Right cardiac atrium (tissue), 5 donors: ENCODE results near the gene AOC2. TPM values are rescaled to one million over a fixed set of nuclear protein-coding genes. Genes with fewer than 3 reads are reported as not detected.
A peak's percentile ranks its signal among the peaks of the same experiment; 100 is the strongest.
"Not testable (repeated sequence)": the region's sequence is repeated elsewhere in the genome, so short reads cannot be mapped to it uniquely, and the experiment has no call there.

Experiments used
- ATAC-seq, 2 donors: fragments of 200-7000 bp; cut with Tn5 transposase; one replicate each; pipeline versions ENCODE4 v1.8.0 to v1.9.1; 2020; ENCODE audit warnings: moderate library complexity in 2 of 2, mild to moderate bottlenecking in 1 of 2
- DNase-seq, 3 donors: peaks; one replicate each; pipeline ENCODE4 v3.0.0-alpha.2; 2020
- H3K27ac ChIP-seq: one replicate; pipeline ENCODE4 v1.5.1; 2013; ENCODE audit warnings: mild to moderate bottlenecking, low read length, control low read depth, moderate library complexity
- H3K27me3 ChIP-seq: one replicate; pipeline ENCODE4 v1.6.1; 2013; ENCODE audit not compliant: control insufficient read depth, insufficient read depth
- H3K4me1 ChIP-seq: one replicate; pipeline ENCODE4 v1.6.1; 2013; ENCODE audit warnings: low read length; ENCODE audit not compliant: control insufficient read depth, insufficient read depth
- H3K4me3 ChIP-seq: one replicate; pipeline ENCODE4 v1.5.1; 2013; ENCODE audit warnings: low read length, control low read depth
- H3K9me3 ChIP-seq: one replicate; pipeline ENCODE4 v1.6.1; 2013; ENCODE audit warnings: low read length; ENCODE audit not compliant: control insufficient read depth
- WGBS: extraction: QIAGEN DNeasy Blood & Tissue Kit; methylation state at CpG from one replicate; pipeline ENCODE4 v1.1.7; 2013; 5-methylcytosine and 5-hydroxymethylcytosine counted together
- intact Hi-C, 4 donors: fragments of 100-400 bp; cut with DNase I; formaldehyde crosslinking; loops; one replicate each; pipeline versions ENCODE4 v1.11.0 to v1.14.0; 2022 to 2023
- polyA plus RNA-seq: library from polyadenylated mRNA; stranded (reverse); fragments of 200-250 nt; gene quantifications from one replicate; pipeline ENCODE4 v1.2.3, GENCODE V29; 2013
- total RNA-seq, 4 donors: library from RNA; stranded (reverse); fragmentation: NEBNext Ultra II Directional; extraction: Animal tissue kit (Norgen Biotek cat#: 25700); gene quantifications; one replicate each; pipeline ENCODE4 v1.2.1, GENCODE V29; 2021
- donor health status: healthy with polysubstance abuse.
- donor health status: DM: no; HTN: yes; CAD: no.
- donor health status: DM: no; HTN: no; CAD: no.
- donor health status: DM: no; HTN: yes; CAD: no; lungs with severe emphysema.
- donor health status: DM: yes; HTN: yes; CAD: no.

Gene AOC2
- total and polyA plus RNA-seq, 5 donors: 0.37 to 0.67 (median 0.52) TPM

DNA sequence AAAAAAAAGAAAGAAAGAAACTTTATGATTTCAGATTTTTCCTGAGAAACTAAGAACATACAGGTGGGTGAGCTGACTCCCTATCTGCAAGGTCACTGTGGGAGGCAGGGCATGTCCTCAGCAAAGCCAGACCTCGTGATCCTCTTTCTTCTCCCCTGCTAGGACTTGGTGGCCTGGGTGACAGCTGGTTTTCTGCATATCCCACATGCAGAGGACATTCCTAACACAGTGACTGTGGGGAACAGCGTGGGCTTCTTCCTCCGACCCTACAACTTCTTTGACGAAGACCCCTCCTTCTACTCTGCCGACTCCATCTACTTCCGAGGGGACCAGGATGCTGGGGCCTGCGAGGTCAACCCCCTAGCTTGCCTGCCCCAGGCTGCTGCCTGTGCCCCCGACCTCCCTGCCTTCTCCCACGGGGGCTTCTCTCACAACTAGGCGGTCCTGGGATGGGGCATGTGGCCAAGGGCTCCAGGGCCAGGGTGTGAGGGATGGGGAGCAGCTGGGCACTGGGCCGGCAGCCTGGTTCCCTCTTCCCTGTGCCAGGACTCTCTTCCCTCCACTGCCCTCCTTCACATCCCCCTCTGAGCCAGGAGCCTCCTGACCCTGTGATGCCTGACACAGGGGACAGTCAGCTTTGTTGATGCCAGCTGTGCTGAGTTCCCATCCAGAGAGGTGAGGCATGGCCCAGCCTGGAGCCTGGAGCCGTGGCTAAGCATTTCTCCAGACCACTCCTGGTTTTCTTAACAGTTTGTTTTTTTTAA lies 29.7 kb downstream of the AOC2 start:
- H3K4me1 ChIP-seq, H3K4me3 ChIP-seq, H3K9me3 ChIP-seq, H3K27ac ChIP-seq, intact Hi-C loops, H3K27me3 ChIP-seq: not testable (repeated sequence)
- DNase-seq (peak in 1 of 3 donors; percentile 5), ATAC-seq (peak in 1 of 2 donors; percentile 44)
- WGBS: 69% methylated on average over 8 of the region's 12 CpGs

DNA sequence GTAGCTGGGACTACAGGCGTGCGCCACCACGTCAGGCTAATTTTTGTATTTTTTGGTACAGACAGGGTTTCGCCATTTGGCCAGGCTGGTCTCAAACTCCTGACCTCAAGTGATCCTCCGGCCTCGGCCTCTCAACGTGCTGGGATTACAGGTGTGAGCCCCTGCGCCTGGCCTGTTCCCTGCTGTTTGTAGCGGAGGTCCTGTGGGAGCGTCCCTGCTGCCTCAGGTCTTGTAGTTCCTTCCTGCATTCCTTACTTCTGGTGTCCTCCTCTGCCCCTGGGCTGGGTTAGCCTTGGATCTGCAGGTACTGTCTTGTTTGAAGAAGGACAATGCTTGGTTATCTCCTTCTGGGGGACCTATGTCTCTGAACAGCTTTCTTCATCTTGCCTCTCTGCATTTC lies 32.7 kb downstream of the AOC2 start:
- ATAC-seq: no peak

DNA sequence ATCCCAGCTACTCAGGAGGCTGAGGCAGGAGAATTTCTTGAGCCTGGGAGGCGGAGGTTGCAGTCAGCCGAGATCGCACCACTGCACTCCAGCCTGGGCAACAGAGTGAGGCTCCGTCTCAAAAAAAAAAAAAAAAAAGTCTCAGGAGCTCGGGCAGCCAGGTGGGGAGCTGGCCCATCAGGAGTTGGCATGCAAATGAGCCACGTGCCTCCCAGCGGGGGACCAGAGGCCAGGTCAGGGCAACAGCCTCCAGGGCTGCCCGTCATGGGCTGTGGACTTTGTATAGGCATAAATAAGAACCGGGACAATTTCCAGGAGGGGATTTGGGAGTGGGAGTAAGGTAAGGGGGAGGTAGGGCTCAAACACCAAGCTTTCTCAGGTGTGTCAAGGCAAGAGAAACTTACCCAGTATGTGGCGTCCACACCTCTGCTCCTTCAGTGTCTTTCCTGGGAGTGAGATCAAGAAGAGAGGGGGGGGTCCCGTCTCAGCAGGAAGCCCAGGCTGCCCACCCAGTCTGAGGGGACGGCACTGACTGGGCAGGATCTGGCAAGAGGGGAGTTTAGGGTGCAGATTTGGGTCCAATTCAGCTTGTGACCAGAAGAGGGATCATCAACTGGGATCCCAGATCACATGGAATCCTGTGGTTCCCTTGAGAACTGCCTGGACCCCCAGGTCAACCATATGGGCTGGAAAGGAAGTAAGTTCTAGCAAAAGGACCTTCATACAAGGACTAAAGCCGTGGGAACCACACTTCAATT lies 33.9 kb downstream of the AOC2 start:
- Histone ChIP-seq H3K9me3 (no peaks in the 10 kb centered on the region), H3K27me3 (no peaks in the 10 kb centered on the region), H3K4me3 (no peak overlapping the region), H3K4me1 (no peaks in the 10 kb centered on the region), H3K27ac (no peak overlapping the region)
- intact Hi-C loops: no loop called here
- ATAC-seq (no peak), DNase-seq (peak in 1 of 3 donors; percentile 15)
- WGBS: 56% methylated on average over 13 of the region's 13 CpGs

More for the DNA sequence above, 32.7 kb downstream of the AOC2 start:
- WGBS: 94% methylated on average over 10 of the region's 10 CpGs
- peak in 1 of 3 donors; percentile 6 for DNase-seq
- no peak overlapping the region for H3K27ac ChIP-seq
- intact Hi-C loops: no loop called here
- no peaks in the 10 kb centered on the region for H3K27me3 ChIP-seq
- no peaks in the 10 kb centered on the region for H3K4me1 ChIP-seq
- no peak overlapping the region for H3K4me3 ChIP-seq
- no peaks in the 10 kb centered on the region for H3K9me3 ChIP-seq

DNA sequence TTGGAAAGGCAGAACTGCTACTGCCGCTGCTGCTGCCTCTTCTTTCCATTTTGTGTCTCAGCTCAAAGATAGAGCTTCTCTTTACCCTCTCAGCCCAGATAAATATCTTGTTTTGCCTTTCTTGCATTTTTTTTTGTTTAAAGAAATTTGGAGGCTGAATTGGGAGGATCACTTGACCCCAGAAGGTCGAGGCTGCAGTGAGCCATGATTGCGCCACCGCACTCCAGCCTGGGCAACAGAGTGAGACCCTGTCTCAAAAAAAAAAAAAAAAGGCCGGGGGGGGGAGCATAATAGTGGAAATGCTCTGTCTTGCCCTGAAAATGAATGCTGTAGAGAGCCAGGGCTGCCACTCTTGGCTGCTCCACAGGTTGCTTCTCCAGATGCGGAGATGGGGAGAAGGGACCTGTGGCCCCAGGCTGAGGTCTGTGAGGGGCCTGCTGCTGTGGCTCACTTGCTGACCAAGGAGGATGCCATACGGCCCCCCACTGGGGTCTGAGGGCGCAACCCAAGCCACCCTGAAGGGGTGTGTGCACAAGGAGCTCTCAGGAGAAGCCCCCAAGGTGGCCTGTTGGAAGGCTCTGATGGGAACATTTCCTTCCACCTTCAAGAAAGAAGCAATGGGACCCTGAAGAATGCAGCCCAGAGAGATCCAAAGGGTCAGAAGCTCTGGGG lies 34.7 kb downstream of the AOC2 start:
- Histone ChIP-seq H3K27me3 (no peaks in the 10 kb centered on the region), H3K27ac (no peak overlapping the region), H3K4me3 (no peak overlapping the region), H3K9me3 (no peaks in the 10 kb centered on the region), H3K4me1 (no peaks in the 10 kb centered on the region)
- ATAC-seq: peak in 1 of 2 donors; percentile 35
- intact Hi-C loops: no loop called here
- DNase-seq: peak in 1 of 3 donors; percentile 41
- WGBS: 88% methylated on average over 8 of the region's 8 CpGs

DNA sequence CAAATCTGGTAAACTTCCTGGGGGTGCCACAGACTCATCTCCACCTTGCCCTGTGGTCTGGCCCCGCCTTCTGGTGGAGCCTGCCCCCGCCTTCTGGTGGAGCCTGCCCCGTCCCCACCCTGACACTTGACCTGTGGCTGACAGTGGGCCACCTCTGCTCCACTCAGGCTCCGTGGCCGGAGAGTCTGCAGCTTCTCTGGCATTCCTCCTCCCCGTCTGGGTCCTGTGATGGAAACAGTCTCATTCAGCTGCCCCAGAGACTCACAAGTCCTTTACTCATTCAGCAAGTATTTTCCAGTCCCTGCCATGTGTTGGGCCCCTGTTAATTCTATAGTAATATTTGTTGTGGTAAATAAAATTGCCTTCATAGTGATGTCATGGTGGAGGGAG lies 35.2 kb downstream of the AOC2 start:
- no peak overlapping the region for H3K27ac ChIP-seq
- ATAC-seq: peak in 1 of 2 donors; percentile 16
- H3K4me1 ChIP-seq: no peaks in the 10 kb centered on the region
- intact Hi-C loops: no loop called here
- H3K27me3 ChIP-seq: no peaks in the 10 kb centered on the region
- 60% methylated on average over 6 of the region's 6 CpGs for WGBS
- H3K4me3 ChIP-seq: no peak overlapping the region
- no peaks in the 10 kb centered on the region for H3K9me3 ChIP-seq
- peak in 1 of 3 donors; percentile 27 for DNase-seq

DNA sequence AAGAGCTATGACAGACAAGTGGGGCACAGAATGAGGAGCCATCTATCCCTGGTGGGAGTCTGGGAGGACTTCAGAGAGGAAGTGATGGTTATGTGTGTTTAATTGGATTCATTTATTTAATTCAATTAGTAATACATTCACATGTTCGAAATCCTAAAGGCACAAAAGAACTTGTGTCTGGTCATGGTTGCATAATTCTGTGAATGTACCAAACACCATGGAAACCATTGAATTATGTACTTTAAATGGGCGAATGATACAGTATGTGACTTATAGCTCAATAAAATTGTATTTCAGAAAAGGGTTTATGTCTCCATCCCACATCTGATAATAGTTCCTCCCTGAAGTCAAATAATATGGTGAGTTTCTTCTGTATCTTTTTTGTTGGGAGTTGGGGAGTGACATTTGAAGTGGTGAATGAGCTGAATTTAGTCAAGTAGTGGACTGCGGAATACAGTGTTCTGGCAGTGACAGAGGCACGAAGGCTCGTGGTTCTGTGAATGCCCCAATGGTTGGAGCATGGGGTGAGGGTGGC lies 36.5 kb downstream of the AOC2 start:
- Histone ChIP-seq H3K27me3 (no peaks in the 10 kb centered on the region), H3K4me3 (no peak overlapping the region), H3K4me1 (no peaks in the 10 kb centered on the region), H3K27ac (no peak overlapping the region), H3K9me3 (no peaks in the 10 kb centered on the region)
- DNase-seq (no peak), ATAC-seq (no peak)
- WGBS: 72% methylated on average over 5 of the region's 5 CpGs
- intact Hi-C loops: no loop called here

DNA sequence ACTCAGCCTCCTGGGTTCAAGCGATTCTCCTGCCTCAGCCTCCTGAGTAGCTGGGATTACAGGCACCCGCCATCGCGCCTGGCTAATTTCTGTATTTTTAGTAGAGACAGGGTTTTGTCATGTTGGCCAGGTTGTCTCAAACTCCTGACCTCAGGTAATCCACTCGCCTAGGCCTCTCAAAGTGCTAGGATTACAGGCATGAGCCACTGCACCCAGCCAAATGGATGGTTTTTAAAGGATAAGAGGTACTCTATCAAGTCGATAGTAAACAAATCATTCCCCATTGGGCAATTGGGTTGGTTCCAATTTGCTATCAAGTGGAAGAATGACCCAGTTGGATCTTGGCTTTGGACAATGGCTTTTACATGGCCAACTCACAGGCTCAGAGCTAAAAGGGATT lies 37.3 kb downstream of the AOC2 start:
- H3K4me1 ChIP-seq, H3K4me3 ChIP-seq, ATAC-seq, H3K27me3 ChIP-seq, DNase-seq, intact Hi-C loops, H3K27ac ChIP-seq, H3K9me3 ChIP-seq: not testable (repeated sequence)
- 91% methylated on average over 6 of the region's 6 CpGs for WGBS

DNA sequence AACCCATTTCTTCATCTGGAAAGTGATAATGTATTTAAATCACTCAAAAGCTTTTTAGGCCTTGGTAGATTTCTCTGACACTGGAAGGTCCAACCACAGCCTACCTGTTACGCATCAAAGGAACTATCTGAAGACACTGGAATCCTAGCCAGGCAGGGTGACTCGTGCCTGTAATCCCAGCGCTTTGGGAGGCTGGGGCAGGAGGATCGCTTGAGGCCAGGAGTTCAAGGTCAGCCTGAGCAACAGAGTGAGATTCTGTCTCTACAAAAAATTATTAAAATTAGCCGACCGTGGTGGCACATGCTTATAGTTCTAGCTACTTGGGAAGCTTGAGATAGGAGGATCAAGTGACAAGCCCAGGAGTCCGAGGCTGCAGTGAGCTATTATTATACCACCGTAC lies 37.8 kb downstream of the AOC2 start:
- intact Hi-C loops: no loop called here
- H3K4me1 ChIP-seq: peaks cover 3% of the 10 kb centered on the region
- no peak overlapping the region for H3K27ac ChIP-seq
- H3K9me3 ChIP-seq: no peaks in the 10 kb centered on the region
- H3K4me3 ChIP-seq: no peak overlapping the region
- 90% methylated on average over 8 of the region's 8 CpGs for WGBS
- ATAC-seq (no peak), DNase-seq (no peak)
- no peaks in the 10 kb centered on the region for H3K27me3 ChIP-seq

DNA sequence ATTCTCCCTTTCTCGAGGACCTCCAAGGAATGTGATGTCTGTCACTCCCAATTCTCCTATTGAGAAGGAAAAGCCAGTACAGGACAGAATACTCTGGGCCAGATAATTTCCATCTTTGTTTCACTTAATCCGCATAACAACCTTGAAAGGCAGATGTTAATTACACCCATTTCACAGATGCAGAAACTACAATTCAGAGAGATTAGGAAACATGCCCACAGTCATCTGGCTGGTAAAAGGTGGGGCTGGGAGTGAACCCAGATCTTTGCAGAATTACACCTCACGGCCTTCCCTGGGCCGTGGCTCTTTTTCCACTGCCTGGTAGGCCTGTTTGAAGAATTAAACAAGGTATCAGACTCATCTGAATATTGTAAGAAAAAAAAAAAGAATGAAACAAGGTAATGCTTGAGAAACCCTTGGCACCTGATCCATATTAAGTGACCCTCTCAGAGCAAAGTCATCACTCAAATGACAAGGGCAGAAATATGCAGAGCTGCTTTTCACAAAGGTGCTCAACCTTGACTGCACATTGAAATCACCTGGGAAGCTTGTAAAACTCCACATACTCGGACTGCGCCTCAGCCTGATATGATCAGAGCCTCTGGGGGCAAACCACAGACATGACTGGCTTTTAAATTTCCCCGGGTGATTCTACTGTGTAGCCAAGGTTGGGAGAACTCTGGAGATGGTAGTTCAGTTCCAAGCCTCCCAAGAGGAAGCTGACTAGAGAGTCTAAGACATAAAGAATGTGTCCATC lies 39.6 kb downstream of the AOC2 start:
- intact Hi-C loops: no loop called here
- H3K27ac ChIP-seq: no peak overlapping the region
- H3K4me3 ChIP-seq: no peak overlapping the region
- H3K9me3 ChIP-seq: no peaks in the 10 kb centered on the region
- 90% methylated on average over 7 of the region's 7 CpGs for WGBS
- no peaks in the 10 kb centered on the region for H3K27me3 ChIP-seq
- no peak for DNase-seq
- peaks cover 3% of the 10 kb centered on the region for H3K4me1 ChIP-seq
- no peak for ATAC-seq

DNA sequence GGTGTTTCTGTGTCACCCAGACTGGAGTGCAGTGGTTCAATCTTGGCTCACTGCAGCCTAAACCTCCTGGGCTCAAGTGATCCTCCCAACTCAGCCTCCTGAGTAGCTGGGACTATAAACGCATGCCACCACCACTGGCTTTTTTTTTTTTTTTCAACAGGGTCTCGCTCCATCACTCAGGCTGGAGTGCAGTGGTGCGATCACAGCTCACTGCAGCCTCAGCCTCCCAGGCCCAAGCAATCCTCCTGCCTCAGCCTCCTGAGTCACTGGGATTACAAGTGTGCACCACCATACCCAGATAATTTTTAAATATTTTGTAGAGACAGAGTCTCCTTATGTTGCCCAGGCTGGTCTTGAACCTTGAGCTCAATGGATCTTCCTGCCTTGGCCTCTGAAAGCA lies 41.4 kb downstream of the AOC2 start:
- H3K27me3 ChIP-seq, H3K4me3 ChIP-seq, H3K27ac ChIP-seq, H3K9me3 ChIP-seq, DNase-seq, intact Hi-C loops, H3K4me1 ChIP-seq, ATAC-seq: not testable (repeated sequence)
- WGBS: 92% methylated on average over 3 of the region's 3 CpGs
